IPS DF 6.9 (cell line): Measurements from ENCODE around the gene RETREG1.
A peak's percentile ranks its signal among the peaks of the same experiment; 100 is the strongest.

Experiments
- DNase-seq: peaks from one replicate; pipeline ENCODE4 v3.0.0-alpha.2; 2013; ENCODE audit warnings: low read depth, low spot score
- H3K27ac ChIP-seq: one replicate; pipeline ENCODE4 v1.5.1; 2013; ENCODE audit warnings: low read length, control low read depth
- H3K27me3 ChIP-seq: 2 replicates; pipeline ENCODE4 v1.6.1; 2013; ENCODE audit warnings: mild to moderate bottlenecking, low read length; ENCODE audit not compliant: control insufficient read depth, insufficient read depth
- H3K36me3 ChIP-seq: 2 replicates; pipeline ENCODE4 v1.6.1; 2013; ENCODE audit warnings: low read length; ENCODE audit not compliant: control insufficient read depth, insufficient read depth
- H3K4me1 ChIP-seq: 2 replicates; pipeline ENCODE4 v1.6.1; 2013; ENCODE audit warnings: low read length; ENCODE audit not compliant: control insufficient read depth, insufficient read depth
- H3K4me3 ChIP-seq: 2 replicates; pipeline ENCODE4 v1.5.1; 2013; ENCODE audit warnings: mild to moderate bottlenecking, low read length
- H3K9me3 ChIP-seq: 2 replicates; pipeline ENCODE4 v1.6.1; 2013; ENCODE audit warnings: low read length, inconsistent platforms; ENCODE audit not compliant: control insufficient read depth, insufficient read depth
- WGBS: extraction: QIAGEN DNeasy Blood & Tissue Kit; methylation state at CpG from one replicate; pipeline ENCODE4 v1.1.7; 2013; ENCODE audit warnings: mixed read lengths, missing lambda C conversion rate; ENCODE audit not compliant: insufficient read length, insufficient coverage; 5-methylcytosine and 5-hydroxymethylcytosine counted together

Gene RETREG1, protein sequence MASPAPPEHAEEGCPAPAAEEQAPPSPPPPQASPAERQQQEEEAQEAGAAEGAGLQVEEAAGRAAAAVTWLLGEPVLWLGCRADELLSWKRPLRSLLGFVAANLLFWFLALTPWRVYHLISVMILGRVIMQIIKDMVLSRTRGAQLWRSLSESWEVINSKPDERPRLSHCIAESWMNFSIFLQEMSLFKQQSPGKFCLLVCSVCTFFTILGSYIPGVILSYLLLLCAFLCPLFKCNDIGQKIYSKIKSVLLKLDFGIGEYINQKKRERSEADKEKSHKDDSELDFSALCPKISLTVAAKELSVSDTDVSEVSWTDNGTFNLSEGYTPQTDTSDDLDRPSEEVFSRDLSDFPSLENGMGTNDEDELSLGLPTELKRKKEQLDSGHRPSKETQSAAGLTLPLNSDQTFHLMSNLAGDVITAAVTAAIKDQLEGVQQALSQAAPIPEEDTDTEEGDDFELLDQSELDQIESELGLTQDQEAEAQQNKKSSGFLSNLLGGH

DNA sequence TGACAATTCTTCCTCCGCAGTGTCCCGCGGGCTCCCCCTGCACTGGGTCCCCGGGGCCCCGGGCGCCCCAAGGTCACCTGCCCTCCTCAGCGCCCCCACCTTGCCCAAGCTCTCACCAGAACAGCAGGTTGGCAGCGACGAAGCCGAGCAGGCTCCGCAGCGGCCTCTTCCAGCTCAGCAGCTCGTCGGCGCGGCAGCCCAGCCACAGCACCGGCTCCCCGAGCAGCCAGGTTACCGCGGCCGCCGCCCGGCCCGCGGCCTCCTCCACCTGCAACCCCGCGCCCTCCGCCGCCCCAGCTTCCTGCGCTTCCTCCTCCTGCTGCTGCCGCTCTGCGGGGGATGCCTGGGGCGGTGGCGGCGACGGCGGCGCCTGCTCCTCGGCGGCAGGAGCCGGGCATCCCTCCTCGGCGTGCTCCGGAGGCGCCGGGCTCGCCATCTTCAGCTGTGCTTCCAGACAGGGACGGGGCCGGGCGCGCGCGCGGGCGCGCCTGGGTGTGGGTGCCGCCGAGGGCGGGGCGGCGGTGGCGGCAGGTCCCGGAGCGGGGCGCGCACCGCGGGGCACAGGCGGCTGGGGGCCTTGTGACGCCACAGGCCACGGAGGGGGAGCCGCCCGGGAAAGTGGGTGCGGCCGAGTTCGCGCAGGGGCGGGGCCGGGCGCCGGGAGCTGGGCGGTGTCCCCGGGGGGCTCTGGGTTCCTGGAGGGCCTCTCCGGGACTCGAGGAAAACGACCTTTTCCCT lies at the start of gene RETREG1:
Gene RETREG1, minus strand, starts transcription at position 462 of the 738 bp plus-strand sequence. Its CDS starts 26 bp downstream, at position 436.
- Histone ChIP-seq H3K4me1 (peaks cover 6% of the 10 kb centered on the region), H3K36me3 (no peaks in the 10 kb centered on the region; the same call in 1 of the 2 replicates), H3K27ac (no peak within 1 kb of the TSS), H3K4me3 (peak within 1 kb of the TSS; percentile 69), H3K9me3 (no peaks in the 10 kb centered on the region), H3K27me3 (peaks cover 16% of the 10 kb centered on the region)
- no CpG with 5 or more reads among the region's 86 CpGs for WGBS
- no peak for DNase-seq

DNA sequence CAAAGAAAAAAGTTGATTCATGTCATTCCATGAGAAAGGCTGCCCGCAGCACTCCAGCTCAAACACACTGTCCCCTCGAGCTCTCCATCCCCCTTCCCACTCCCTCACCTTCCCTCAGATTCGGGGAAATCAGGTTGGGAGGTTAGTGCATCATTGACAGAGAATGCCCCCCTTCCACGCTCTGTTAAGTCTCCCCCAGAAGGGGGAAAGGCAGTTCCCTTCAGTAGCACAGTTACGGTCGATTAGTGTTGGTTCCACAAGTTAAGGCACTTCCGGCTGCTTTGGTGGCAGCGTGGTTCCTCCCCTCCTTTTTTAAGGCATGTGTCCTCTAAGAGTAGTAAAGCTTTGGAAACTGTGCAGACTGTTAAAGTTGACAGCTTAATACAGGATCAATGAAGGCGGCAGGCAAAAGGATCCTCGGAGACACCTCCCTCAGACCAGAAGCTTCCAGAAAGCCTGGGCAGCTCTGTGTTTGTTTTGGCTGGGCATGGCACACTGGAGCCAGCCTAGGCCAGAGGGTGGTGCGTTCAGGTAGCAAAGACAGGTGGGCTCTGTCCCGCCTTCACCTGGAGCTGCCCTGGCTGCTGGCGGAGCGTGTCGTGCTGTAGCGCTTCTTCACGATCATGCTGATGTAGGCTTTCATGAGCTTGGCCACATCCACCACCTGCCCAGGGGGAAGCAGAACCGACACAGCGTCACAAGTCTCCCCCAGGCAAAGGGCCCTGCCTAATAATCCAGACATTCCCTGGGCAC lies 49.5 kb upstream of the RETREG1 start:
- peaks cover 36% of the 10 kb centered on the region; the same call in 1 of the 2 replicates for H3K36me3 ChIP-seq
- H3K27me3 ChIP-seq, result no peaks in the 10 kb centered on the region
- WGBS, result no CpG with 5 or more reads among the region's 19 CpGs
- H3K4me1 ChIP-seq, result no peaks in the 10 kb centered on the region
- no peaks in the 10 kb centered on the region for H3K9me3 ChIP-seq
- no peak overlapping the region for H3K4me3 ChIP-seq
- H3K27ac ChIP-seq, result no peak overlapping the region
- DNase-seq, result no peak

DNA sequence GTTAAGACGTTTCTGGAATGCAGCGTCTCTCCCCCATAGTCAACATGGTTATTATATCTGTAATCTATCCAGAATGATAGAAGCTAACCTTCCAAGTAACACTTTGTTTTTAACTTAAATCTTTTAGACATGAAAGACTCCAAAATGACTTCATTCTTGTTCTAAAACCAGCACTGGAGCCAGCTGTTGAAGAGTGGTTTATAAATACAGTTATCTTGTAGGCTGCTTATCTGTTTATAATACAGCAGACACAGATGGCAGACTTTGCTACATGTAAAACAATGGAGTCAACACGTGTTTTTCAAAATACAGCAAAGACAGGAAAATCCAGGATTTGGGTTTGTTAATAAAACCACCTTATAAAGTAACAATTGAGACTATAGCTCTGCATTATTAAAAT lies 48.8 kb upstream of the RETREG1 start:
- Histone ChIP-seq H3K4me1 (no peaks in the 10 kb centered on the region), H3K27me3 (no peaks in the 10 kb centered on the region), H3K4me3 (no peak overlapping the region), H3K27ac (no peak overlapping the region), H3K36me3 (peaks cover 30% of the 10 kb centered on the region; the same call in 1 of the 2 replicates), H3K9me3 (no peaks in the 10 kb centered on the region)
- WGBS, result no CpG with 5 or more reads among the region's 3 CpGs
- no peak for DNase-seq

DNA sequence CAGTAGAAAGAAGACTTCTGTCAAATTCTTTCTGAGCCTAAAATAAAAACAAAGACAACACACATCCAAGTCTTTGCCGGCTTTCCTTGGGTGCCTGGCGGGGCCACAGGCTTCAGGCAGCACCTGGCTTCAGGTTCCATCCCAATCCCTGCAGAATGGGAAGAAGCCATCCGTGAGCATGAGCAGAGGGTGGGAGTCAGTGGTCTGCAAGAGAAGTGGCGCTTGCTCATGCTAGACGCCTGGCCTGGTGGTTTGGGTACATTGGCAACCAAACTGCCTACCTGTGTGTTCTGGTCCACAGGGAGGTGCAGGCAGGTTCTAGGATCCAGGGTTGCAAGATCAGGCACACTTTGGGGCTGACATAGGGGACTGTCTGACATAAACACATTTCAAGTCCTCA lies 47.6 kb upstream of the RETREG1 start:
- no peak for DNase-seq
- H3K4me1 ChIP-seq, result no peaks in the 10 kb centered on the region
- H3K36me3 ChIP-seq, result peaks cover 26% of the 10 kb centered on the region; the same call in 1 of the 2 replicates
- no peaks in the 10 kb centered on the region for H3K27me3 ChIP-seq
- H3K4me3 ChIP-seq, result no peak overlapping the region
- H3K9me3 ChIP-seq, result no peaks in the 10 kb centered on the region
- no CpG with 5 or more reads among the region's 5 CpGs for WGBS
- no peak overlapping the region for H3K27ac ChIP-seq

DNA sequence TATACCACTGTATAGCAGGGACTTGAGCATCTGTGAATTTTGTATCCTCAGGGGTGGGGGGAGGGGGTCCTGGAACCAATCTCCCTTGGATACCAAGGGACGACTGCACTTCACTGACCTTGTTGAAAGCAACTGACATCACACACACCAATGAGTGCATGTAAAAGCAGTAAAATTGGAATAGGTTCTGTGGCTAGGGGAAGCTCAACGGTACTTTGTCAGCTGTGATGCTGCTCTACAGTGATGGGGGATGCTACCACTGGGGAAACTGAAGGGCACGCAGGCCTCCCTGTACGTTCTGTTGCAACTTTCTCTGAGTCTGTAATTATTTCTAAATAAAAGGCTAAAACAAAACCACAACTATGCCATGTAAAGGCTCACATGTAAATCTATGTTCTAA lies 47.0 kb upstream of the RETREG1 start:
- no peak overlapping the region for H3K27ac ChIP-seq
- DNase-seq, result no peak
- H3K4me1 ChIP-seq, result no peaks in the 10 kb centered on the region
- no peak overlapping the region for H3K4me3 ChIP-seq
- peaks cover 25% of the 10 kb centered on the region; the same call in 1 of the 2 replicates for H3K36me3 ChIP-seq
- WGBS, result no CpG with 5 or more reads among the region's 4 CpGs
- no peaks in the 10 kb centered on the region for H3K9me3 ChIP-seq
- no peaks in the 10 kb centered on the region for H3K27me3 ChIP-seq

DNA sequence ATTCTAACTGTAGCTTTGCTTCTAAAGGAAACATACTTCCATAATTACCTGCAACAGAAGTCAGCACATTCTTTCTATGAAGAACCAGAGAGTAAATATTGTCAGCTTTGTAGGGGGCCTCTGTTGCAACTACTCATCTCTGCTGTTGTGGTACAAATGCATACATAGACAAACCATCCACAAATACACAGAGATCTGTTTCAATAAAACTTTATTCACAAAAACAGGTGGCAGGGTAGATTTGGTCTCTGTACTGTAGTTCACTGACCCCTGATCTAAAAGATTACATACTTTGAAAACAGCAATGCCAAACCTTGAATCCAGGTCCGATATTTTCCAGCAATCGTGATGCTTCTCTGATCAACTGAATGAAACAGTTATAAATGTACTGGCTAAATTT lies 44.9 kb upstream of the RETREG1 start:
- no peak overlapping the region for H3K27ac ChIP-seq
- peaks cover 8% of the 10 kb centered on the region; the same call in 1 of the 2 replicates for H3K36me3 ChIP-seq
- WGBS, result no CpG with 5 or more reads among the region's 2 CpGs
- no peak for DNase-seq
- no peak overlapping the region for H3K4me3 ChIP-seq
- H3K4me1 ChIP-seq, result no peaks in the 10 kb centered on the region
- no peaks in the 10 kb centered on the region for H3K9me3 ChIP-seq
- no peaks in the 10 kb centered on the region for H3K27me3 ChIP-seq

DNA sequence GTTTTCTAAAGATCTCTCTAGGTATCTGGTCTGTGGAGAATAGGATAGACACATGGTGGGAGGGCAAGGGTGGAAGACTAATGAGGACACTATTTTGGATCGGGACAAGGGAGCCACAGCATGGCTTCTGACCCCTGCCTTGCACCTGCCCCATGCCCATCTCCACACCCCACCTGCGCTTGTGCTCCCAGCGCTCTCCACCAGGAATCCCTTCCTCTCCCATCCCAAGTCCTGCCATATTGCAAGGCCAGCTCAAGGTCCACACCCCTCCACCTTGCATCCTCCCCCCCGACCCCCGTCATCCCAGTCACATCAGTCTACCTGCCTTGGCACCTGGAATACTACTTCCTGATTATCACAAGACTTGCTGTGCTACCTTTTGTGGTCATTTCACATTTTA lies 44.2 kb upstream of the RETREG1 start:
- no peaks in the 10 kb centered on the region for H3K27me3 ChIP-seq
- H3K4me3 ChIP-seq, result no peak overlapping the region

DNA sequence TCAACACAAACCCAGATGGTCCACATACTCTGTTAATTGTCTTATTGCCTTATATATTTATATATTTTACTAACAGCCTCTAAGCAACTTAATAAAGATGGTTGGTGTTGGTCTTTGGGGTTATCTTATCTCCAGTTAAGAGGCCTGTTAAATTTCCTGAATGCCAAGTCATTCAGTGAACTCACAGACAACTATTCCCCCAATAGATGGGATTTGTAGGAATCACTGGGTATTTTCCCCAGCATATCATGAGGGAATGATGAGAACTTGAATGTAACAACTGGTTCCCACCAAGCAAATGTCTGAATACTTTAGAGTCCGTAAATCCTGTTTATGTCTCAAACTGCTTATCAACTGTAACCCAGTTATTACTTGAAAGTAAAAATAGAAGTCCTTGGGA lies 42.7 kb upstream of the RETREG1 start:
- no CpG with 5 or more reads among the region's 1 CpG for WGBS
- DNase-seq, result no peak

More for the DNA sequence above, 44.2 kb upstream of the RETREG1 start:
- Histone ChIP-seq H3K9me3 (no peaks in the 10 kb centered on the region), H3K27ac (no peak overlapping the region), H3K36me3 (peaks cover 1% of the 10 kb centered on the region; the same call in 1 of the 2 replicates), H3K4me1 (no peaks in the 10 kb centered on the region)
- no peak for DNase-seq
- WGBS, result no CpG with 5 or more reads among the region's 5 CpGs

DNA sequence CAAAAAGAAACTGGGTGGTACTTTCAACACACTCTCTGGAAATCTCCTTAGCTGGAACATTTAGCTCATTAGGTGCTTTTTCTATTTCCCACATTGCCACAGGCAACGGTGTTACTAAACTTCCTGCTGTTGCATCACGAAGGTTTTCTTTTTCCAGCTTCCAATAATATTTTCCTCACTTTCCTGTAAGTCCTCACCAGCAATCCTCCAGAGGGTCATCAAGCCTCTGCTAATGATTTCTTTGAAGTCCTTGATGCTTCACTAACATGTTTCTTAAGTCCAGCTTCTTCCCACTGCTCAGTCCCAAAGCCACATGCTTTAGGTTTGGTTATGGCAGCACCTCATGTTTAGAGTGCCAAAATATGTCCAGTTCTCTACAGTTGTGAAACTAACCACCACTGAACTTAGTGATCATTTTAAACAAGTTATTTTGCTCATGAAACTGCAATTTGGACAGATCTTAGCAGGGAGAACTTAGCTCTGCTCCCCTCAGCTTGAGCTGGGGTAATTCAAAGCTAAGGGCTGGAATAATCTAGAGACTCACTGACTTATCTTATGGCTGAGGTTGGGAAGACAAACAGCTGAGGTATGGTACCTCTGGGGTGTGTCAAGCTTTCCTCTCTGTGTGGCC lies 39.9 kb upstream of the RETREG1 start:
- Histone ChIP-seq H3K36me3 (no peaks in the 10 kb centered on the region), H3K9me3 (no peaks in the 10 kb centered on the region), H3K27me3 (no peaks in the 10 kb centered on the region), H3K4me1 (no peaks in the 10 kb centered on the region), H3K27ac (no peak overlapping the region), H3K4me3 (no peak overlapping the region)
- no CpG with 5 or more reads among the region's 2 CpGs for WGBS
- DNase-seq, result no peak

More for the DNA sequence above, 42.7 kb upstream of the RETREG1 start:
- H3K27ac ChIP-seq, result no peak overlapping the region
- H3K4me3 ChIP-seq, result no peak overlapping the region
- H3K9me3 ChIP-seq, result no peaks in the 10 kb centered on the region
- H3K27me3 ChIP-seq, result no peaks in the 10 kb centered on the region
- no peaks in the 10 kb centered on the region for H3K36me3 ChIP-seq
- no peaks in the 10 kb centered on the region for H3K4me1 ChIP-seq
